H9 (cell line): Measurements from ENCODE around the gene RPP38. TPM values are rescaled to one million over a fixed set of nuclear protein-coding genes. Genes with fewer than 3 reads are reported as not detected.

Experiments
- DNase-seq: peaks from one replicate; pipeline ENCODE4 v3.0.0-alpha.2; 2017
- H2AFZ ChIP-seq: one replicate; pipeline ENCODE4 v1.6.1; 2013; ENCODE audit warnings: mild to moderate bottlenecking, low read length, control low read depth, moderate library complexity
- H2AK5ac ChIP-seq: 2 replicates; pipeline ENCODE4 v1.6.1; 2013; ENCODE audit warnings: low read length, control low read depth, mixed read lengths; ENCODE audit not compliant: insufficient read length
- H2BK120ac ChIP-seq: one replicate; pipeline ENCODE4 v1.6.1; 2013; ENCODE audit warnings: low read depth, mild to moderate bottlenecking, low read length, control low read depth, inconsistent platforms; ENCODE audit not compliant: poor library complexity, severe bottlenecking
- H2BK12ac ChIP-seq: 2 replicates; pipeline ENCODE4 v1.6.1; 2013; ENCODE audit warnings: low read length, control low read depth, mixed read lengths, low read depth; ENCODE audit not compliant: insufficient read length
- H2BK15ac ChIP-seq: 2 replicates; pipeline ENCODE4 v1.6.1; 2013; ENCODE audit warnings: low read depth, low read length, control low read depth
- H2BK20ac ChIP-seq: one replicate; pipeline ENCODE4 v1.6.1; 2013; ENCODE audit warnings: low read depth, mild to moderate bottlenecking, low read length, control low read depth, inconsistent platforms; ENCODE audit not compliant: poor library complexity, severe bottlenecking
- H2BK5ac ChIP-seq: 2 replicates; pipeline ENCODE4 v1.6.1; 2013; ENCODE audit warnings: low read length, control low read depth, mixed read lengths; ENCODE audit not compliant: insufficient read length
- H3K14ac ChIP-seq: 2 replicates; pipeline ENCODE4 v1.6.1; 2013; ENCODE audit warnings: low read length, control low read depth; ENCODE audit not compliant: insufficient read depth
- H3K18ac ChIP-seq: 2 replicates; pipeline ENCODE4 v1.6.1; 2013; ENCODE audit warnings: low read depth, mild to moderate bottlenecking, mixed read lengths, low read length, control low read depth; ENCODE audit not compliant: insufficient read length
- H3K23ac ChIP-seq: 2 replicates; pipeline ENCODE4 v1.6.1; 2013; ENCODE audit warnings: low read length, control low read depth, mixed read lengths, low read depth; ENCODE audit not compliant: insufficient read length
- H3K23me2 ChIP-seq: 2 replicates; pipeline ENCODE4 v1.6.1; 2013; ENCODE audit warnings: low read depth, mild to moderate bottlenecking, mixed read lengths, low read length, control low read depth; ENCODE audit not compliant: insufficient read length, poor library complexity, severe bottlenecking
- H3K27ac ChIP-seq: 2 replicates; pipeline ENCODE4 v1.5.1; 2013; ENCODE audit warnings: low read length, control low read depth, mixed read lengths, low read depth; ENCODE audit not compliant: insufficient read length
- H3K27me3 ChIP-seq: 2 replicates; pipeline ENCODE4 v1.6.1; 2013; ENCODE audit warnings: low read length, control low read depth, inconsistent platforms; ENCODE audit not compliant: insufficient read depth
- H3K4ac ChIP-seq: 2 replicates; pipeline ENCODE4 v1.6.1; 2013; ENCODE audit warnings: low read depth, mild to moderate bottlenecking, control low read depth, inconsistent platforms, low read length, moderate library complexity
- H3K4me1 ChIP-seq: 2 replicates; pipeline ENCODE4 v1.6.1; 2013; ENCODE audit warnings: low read length, control low read depth, inconsistent platforms; ENCODE audit not compliant: insufficient read depth
- H3K4me2 ChIP-seq: 2 replicates; pipeline ENCODE4 v1.6.1; 2013; ENCODE audit warnings: low read length, control low read depth, mixed read lengths; ENCODE audit not compliant: insufficient read length, insufficient read depth
- H3K56ac ChIP-seq: 2 replicates; pipeline ENCODE4 v1.6.1; 2013; ENCODE audit warnings: low read depth, mild to moderate bottlenecking, mixed read lengths, low read length, control low read depth; ENCODE audit not compliant: insufficient read length
- H3K79me1 ChIP-seq: 2 replicates; pipeline ENCODE4 v1.6.1; 2013; ENCODE audit warnings: low read depth, mild to moderate bottlenecking, moderate library complexity, low read length, control low read depth, inconsistent platforms; ENCODE audit not compliant: insufficient read depth, poor library complexity, severe bottlenecking
- H3K79me2 ChIP-seq: 2 replicates; pipeline ENCODE4 v1.6.1; 2013; ENCODE audit warnings: low read length, control low read depth, inconsistent platforms; ENCODE audit not compliant: insufficient read depth
- H3K9ac ChIP-seq: 2 replicates; pipeline ENCODE4 v1.6.1; 2013; ENCODE audit warnings: low read length, control low read depth, mixed read lengths; ENCODE audit not compliant: insufficient read length; ENCODE audit errors: extremely low read depth
- H3K9me3 ChIP-seq: one replicate; pipeline ENCODE4 v1.6.1; 2013; ENCODE audit warnings: low read depth, low read length, inconsistent platforms; ENCODE audit not compliant: control insufficient read depth
- H3T11ph ChIP-seq: one replicate; pipeline ENCODE4 v1.6.1; 2013; ENCODE audit warnings: mild to moderate bottlenecking, low read length, control low read depth, inconsistent platforms
- H4K20me1 ChIP-seq: one replicate; pipeline ENCODE4 v1.6.1; 2013; ENCODE audit not compliant: control insufficient read depth, insufficient read length, insufficient read depth
- H4K5ac ChIP-seq: 2 replicates; pipeline ENCODE4 v1.6.1; 2013; ENCODE audit warnings: low read depth, mild to moderate bottlenecking, mixed read lengths, low read length, control low read depth; ENCODE audit not compliant: insufficient read length
- H4K8ac ChIP-seq: replicated peaks from 2 replicates; pipeline ENCODE4 v1.6.1; 2013; ENCODE audit warnings: low read length, control low read depth, mixed read lengths, low read depth; ENCODE audit not compliant: insufficient read length
- H4K91ac ChIP-seq: 2 replicates; pipeline ENCODE4 v1.6.1; 2013; ENCODE audit warnings: low read depth, mild to moderate bottlenecking, moderate library complexity, mixed read lengths, low read length, control low read depth; ENCODE audit not compliant: insufficient read length
- H3K27ac Mint-ChIP-seq, 3 experiments: 2 replicates in 2 of 3; 3 replicates in 1 of 3; pipeline ENCODE4 v1.8.0; 2020 to 2021; ENCODE audit warnings: mixed read lengths in 3 of 3, mild to moderate bottlenecking in 1 of 3, moderate library complexity in 1 of 3
- H3K27me3 Mint-ChIP-seq: 2 replicates; pipeline ENCODE4 v1.8.0; 2021; ENCODE audit warnings: low read depth, mild to moderate bottlenecking, moderate library complexity, mixed read lengths
- H3K36me3 Mint-ChIP-seq, 3 experiments: 2 replicates in 2 of 3; 3 replicates in 1 of 3; pipeline ENCODE4 v1.8.0; 2020 to 2021; ENCODE audit warnings: low read depth in 3 of 3, mixed read lengths in 3 of 3; ENCODE audit not compliant: insufficient read depth in 1 of 3
- H3K4me1 Mint-ChIP-seq, 2 experiments: 2 replicates each; pipeline ENCODE4 v1.8.0; 2020; ENCODE audit warnings: mixed read lengths in 2 of 2
- H3K4me3 Mint-ChIP-seq, 2 experiments: 2 replicates in 1 of 2; 3 replicates in 1 of 2; pipeline ENCODE4 v1.8.0; 2020 to 2021; ENCODE audit warnings: mild to moderate bottlenecking in 2 of 2, mixed read lengths in 2 of 2, moderate library complexity in 1 of 2
- H3K9me3 Mint-ChIP-seq, 2 experiments: 2 replicates in 1 of 2; 3 replicates in 1 of 2; pipeline ENCODE4 v1.8.0; 2020; ENCODE audit warnings: mild to moderate bottlenecking in 2 of 2, mixed read lengths in 2 of 2, moderate library complexity in 1 of 2
- WGBS: extraction: QIAGEN DNeasy Blood & Tissue Kit; methylation state at CpG from one replicate; pipeline ENCODE4 v1.1.7; 2013; ENCODE audit warnings: missing lambda C conversion rate, low lambda C conversion rate, mixed read lengths; ENCODE audit not compliant: insufficient read length; ENCODE audit errors: extremely low coverage; 5-methylcytosine and 5-hydroxymethylcytosine counted together
- total RNA-seq: library from RNA; stranded (reverse); gene quantifications from 2 replicates; pipeline ENCODE4 v1.2.1, GENCODE V29; 2021
- TF ChIP-seq, protein P1 (sequence below): fragments of 200-600 bp; sonication (generic); conservative IDR thresholded peaks from 3 replicates; pipeline ENCODE4 v1.8.0; 2021; ENCODE audit warnings: antibody characterized with exemption, mild to moderate bottlenecking

RPP38 gene
- total RNA-seq, 1 experiment from 2014 or later: 26.6 TPM

- H2BK15ac ChIP-seq: no peak overlapping the region
- H3K4me2 ChIP-seq: no peak overlapping the region
- H3K36me3 Mint-ChIP-seq: peaks cover 2 to 36% (median 34%) of the 10 kb centered on the region in 3 experiments; a peak in 5 of 7 replicates
- H4K5ac ChIP-seq: no peak overlapping the region
- no peak overlapping the region for H3K27ac ChIP-seq
- H2AK5ac ChIP-seq: no peak overlapping the region
- H4K20me1 ChIP-seq: no peaks in the 10 kb centered on the region
- H3K56ac ChIP-seq: no peak overlapping the region
- WGBS: no CpG with 5 or more reads among the region's 11 CpGs
- TF ChIP-seq, protein P1, sequence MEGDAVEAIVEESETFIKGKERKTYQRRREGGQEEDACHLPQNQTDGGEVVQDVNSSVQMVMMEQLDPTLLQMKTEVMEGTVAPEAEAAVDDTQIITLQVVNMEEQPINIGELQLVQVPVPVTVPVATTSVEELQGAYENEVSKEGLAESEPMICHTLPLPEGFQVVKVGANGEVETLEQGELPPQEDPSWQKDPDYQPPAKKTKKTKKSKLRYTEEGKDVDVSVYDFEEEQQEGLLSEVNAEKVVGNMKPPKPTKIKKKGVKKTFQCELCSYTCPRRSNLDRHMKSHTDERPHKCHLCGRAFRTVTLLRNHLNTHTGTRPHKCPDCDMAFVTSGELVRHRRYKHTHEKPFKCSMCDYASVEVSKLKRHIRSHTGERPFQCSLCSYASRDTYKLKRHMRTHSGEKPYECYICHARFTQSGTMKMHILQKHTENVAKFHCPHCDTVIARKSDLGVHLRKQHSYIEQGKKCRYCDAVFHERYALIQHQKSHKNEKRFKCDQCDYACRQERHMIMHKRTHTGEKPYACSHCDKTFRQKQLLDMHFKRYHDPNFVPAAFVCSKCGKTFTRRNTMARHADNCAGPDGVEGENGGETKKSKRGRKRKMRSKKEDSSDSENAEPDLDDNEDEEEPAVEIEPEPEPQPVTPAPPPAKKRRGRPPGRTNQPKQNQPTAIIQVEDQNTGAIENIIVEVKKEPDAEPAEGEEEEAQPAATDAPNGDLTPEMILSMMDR: no peak
- H3K27ac Mint-ChIP-seq: no peak overlapping the region; a peak in 1 of 7 replicates
- H3K9me3 Mint-ChIP-seq: no peaks in the 10 kb centered on the region
- no peak overlapping the region for H3K18ac ChIP-seq
- no peak overlapping the region for H3K9ac ChIP-seq
- DNase-seq: no peak
- no peaks in the 10 kb centered on the region for H3K4me1 ChIP-seq
- no peak overlapping the region for H2BK12ac ChIP-seq
- no peak overlapping the region for H3K4me3 Mint-ChIP-seq
- no peak overlapping the region for H4K91ac ChIP-seq
- peaks cover 4 to 6% of the 10 kb centered on the region in 2 experiments; a peak in 3 of 4 replicates for H3K4me1 Mint-ChIP-seq
- no peak overlapping the region for H2AFZ ChIP-seq
- no peak overlapping the region for H2BK20ac ChIP-seq
- H3T11ph ChIP-seq: no peak overlapping the region
- H3K14ac ChIP-seq: no peak overlapping the region; the same call in 1 of the 2 replicates
- H3K79me1 ChIP-seq: no peaks in the 10 kb centered on the region
- no peak overlapping the region for H2BK5ac ChIP-seq
- no peaks in the 10 kb centered on the region for H3K79me2 ChIP-seq
- no peak overlapping the region for H2BK120ac ChIP-seq
- no peak overlapping the region for H3K4ac ChIP-seq
- no peaks in the 10 kb centered on the region for H3K23me2 ChIP-seq
- H3K23ac ChIP-seq: no peak overlapping the region
- no peaks in the 10 kb centered on the region; the same call in 1 of the 2 replicates for H3K27me3 Mint-ChIP-seq
- H3K9me3 ChIP-seq: no peaks in the 10 kb centered on the region
- H3K27me3 ChIP-seq: no peaks in the 10 kb centered on the region
- H4K8ac ChIP-seq: no peak overlapping the region
Observed at GRCh38 chr10:15136129-15137035, 39.2 kb downstream of the RPP38 start.
